HEK293T (cell line): Measurements from ENCODE around the gene SERPINB6.

Experiments used
- CTCF ChIA-PET: fragments of 350-600 bp; formaldehyde crosslinking; extraction: SDS; loops from one replicate; lab custom pipeline; 2021; ENCODE audit warnings: antibody characterized with exemption, inconsistent platforms; lab: Yijun Ruan, JAX
- POLR2A ChIA-PET: fragments of 350-600 bp; formaldehyde crosslinking; extraction: SDS; loops from one replicate; lab custom pipeline; 2020; ENCODE audit warnings: antibody characterized with exemption, inconsistent platforms; lab: Yijun Ruan, JAX
- DNase-seq: peaks from one replicate; pipeline ENCODE4 v3.0.0; 2012; ENCODE audit warnings: mixed read lengths; ENCODE audit errors: extremely low spot score
- ARNT ChIP-seq: fragments of 450-650 bp; IDR thresholded peaks from 2 replicates; pipeline ENCODE4 v1.6.1; 2017; ENCODE audit warnings: mild to moderate bottlenecking
- BHLHE40 ChIP-seq: fragments of 450-650 bp; IDR thresholded peaks from 2 replicates; pipeline ENCODE4 v1.6.1; 2016; ENCODE audit warnings: mild to moderate bottlenecking, moderate library complexity, borderline replicate concordance
- CTBP1 ChIP-seq: fragments of 450-650 bp; IDR thresholded peaks from 2 replicates; pipeline ENCODE4 v1.6.1; 2016; ENCODE audit warnings: borderline replicate concordance
- ELF4 ChIP-seq: fragments of 450-650 bp; IDR thresholded peaks from 2 replicates; pipeline ENCODE4 v1.6.1; 2017; ENCODE audit warnings: antibody characterized with exemption
- FOXA1 ChIP-seq: fragments of 450-650 bp; IDR thresholded peaks from 2 replicates; pipeline ENCODE4 v1.6.1; 2016; ENCODE audit warnings: mild to moderate bottlenecking
- FOXK2 ChIP-seq: fragments of 450-650 bp; IDR thresholded peaks from 2 replicates; pipeline ENCODE4 v1.6.1; 2016; ENCODE audit warnings: mild to moderate bottlenecking
- FOXM1 ChIP-seq: fragments of 450-650 bp; IDR thresholded peaks from 2 replicates; pipeline ENCODE4 v1.6.1; 2017; ENCODE audit warnings: mild to moderate bottlenecking, borderline replicate concordance
- HDGF ChIP-seq: fragments of 450-650 bp; IDR thresholded peaks from 2 replicates; pipeline ENCODE4 v1.6.1; 2017; ENCODE audit warnings: antibody characterized with exemption, borderline replicate concordance
- L3MBTL2 ChIP-seq: fragments of 450-650 bp; conservative IDR thresholded peaks from 2 replicates; pipeline ENCODE4 v1.6.1; 2016; ENCODE audit warnings: mild to moderate bottlenecking
- LEF1 ChIP-seq: fragments of 450-650 bp; IDR thresholded peaks from 2 replicates; pipeline ENCODE4 v1.6.1; 2017; ENCODE audit warnings: mild to moderate bottlenecking, borderline replicate concordance
- NFRKB ChIP-seq: fragments of 450-650 bp; IDR thresholded peaks from 2 replicates; pipeline ENCODE4 v1.6.1; 2016; ENCODE audit warnings: mild to moderate bottlenecking, moderate library complexity
- SP1 ChIP-seq: fragments of 450-650 bp; IDR thresholded peaks from 2 replicates; pipeline ENCODE4 v1.6.1; 2017
- SUZ12 ChIP-seq: fragments of 450-650 bp; IDR thresholded peaks from 2 replicates; pipeline ENCODE4 v1.6.1; 2016; ENCODE audit warnings: mild to moderate bottlenecking
- TARDBP ChIP-seq: fragments of 450-650 bp; IDR thresholded peaks from 2 replicates; pipeline ENCODE4 v1.6.1; 2016
- ZNF384 ChIP-seq: fragments of 450-650 bp; IDR thresholded peaks from 2 replicates; pipeline ENCODE4 v1.6.1; 2016
- TF ChIP-seq, protein P1 (sequence below): fragments of 450-650 bp; IDR thresholded peaks from 2 replicates; pipeline ENCODE4 v1.6.1; 2016

Gene SERPINB6

DNA sequence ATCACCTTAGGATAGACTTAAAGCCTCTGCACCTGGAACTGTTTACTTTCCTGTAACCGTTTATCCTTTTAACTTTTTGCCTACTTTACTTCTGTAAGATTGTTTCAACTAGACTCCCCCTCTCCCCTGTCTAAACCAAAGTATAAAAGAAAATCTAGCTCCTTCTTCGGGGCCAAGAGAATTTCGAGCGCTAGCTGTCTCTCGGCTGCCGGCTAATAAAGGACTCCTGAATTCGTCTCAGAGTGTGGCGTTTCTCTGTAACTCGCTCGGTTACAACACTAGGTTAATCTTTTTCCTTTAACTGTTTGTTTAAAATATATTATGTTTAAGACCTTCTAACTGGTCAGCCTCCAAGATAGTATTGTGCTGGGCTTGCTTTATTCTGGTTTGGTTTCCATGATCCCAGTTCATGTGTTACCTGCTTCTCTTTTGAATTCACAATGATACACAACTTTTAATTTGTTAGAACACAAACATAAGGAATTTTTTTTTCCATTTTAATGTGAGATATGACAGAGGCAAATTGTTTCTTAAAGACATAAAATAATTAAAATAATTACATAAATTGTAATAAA, 19.7 kb upstream of the SERPINB6 start:
- CTCF ChIA-PET: interaction anchor here (2.7 to 8.8 kb wide), 2 partner anchors 39 to 200 kb away, joined by 13 to 64 read pairs; no protein-coding TSS in a partner anchor
- POLR2A ChIA-PET: interaction anchor here (1.0 to 5.0 kb wide), 13 partner anchors 9 to 173 kb away, joined by 3 to 30 read pairs (median 8); partner anchors contain the start of genes NQO2, RIPK1 and SERPINB6
- no peak for TF ChIP-seq BHLHE40
- no peak for TF ChIP-seq HDGF
- no peak for TF ChIP-seq SP1
- no peak for TF ChIP-seq SUZ12
- no peak for TF ChIP-seq L3MBTL2
- DNase-seq: no peak

DNA sequence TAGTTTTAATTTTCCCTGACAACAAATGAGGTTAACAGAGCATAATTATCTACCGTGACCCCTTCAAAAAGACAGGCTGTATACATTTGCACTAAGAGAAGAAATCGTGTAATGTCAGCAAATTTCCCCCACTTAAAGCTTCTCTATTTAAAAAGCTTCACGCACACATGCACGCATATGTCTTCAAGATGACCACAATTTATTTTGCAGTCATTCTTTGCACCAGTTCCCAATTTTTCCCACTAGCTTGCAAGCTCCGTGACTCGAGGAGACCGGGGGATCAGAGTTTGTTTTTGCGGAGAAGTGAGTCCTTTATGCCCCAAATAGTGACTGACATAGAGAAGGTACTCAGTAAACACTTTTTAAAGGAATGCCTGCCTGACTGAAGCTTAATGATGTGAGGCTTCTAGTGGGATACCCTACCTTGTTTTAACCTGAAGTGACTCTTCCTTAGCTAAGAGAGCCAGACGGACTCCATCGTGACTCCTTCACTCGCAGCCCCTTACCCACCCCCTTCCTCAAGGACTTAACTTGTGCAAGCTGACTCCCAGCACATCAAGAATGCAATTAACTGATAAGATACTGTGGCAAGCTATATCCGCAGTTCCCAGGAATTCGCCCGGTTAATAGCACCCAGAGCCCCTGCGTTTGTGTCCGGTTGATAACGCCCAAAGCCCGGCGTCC, 19.0 kb upstream of the SERPINB6 start:
- TF ChIP-seq LEF1 (no peak), NFRKB (no peak), TARDBP (no peak), FOXM1 (no peak), FOXA1 (no peak), CTBP1 (no peak), BHLHE40 (no peak), HDGF (no peak), SUZ12 (no peak), SP1 (no peak), FOXK2 (no peak), ZNF384 (no peak), L3MBTL2 (no peak), ARNT (no peak), ELF4 (no peak)
- TF ChIP-seq, protein P1, sequence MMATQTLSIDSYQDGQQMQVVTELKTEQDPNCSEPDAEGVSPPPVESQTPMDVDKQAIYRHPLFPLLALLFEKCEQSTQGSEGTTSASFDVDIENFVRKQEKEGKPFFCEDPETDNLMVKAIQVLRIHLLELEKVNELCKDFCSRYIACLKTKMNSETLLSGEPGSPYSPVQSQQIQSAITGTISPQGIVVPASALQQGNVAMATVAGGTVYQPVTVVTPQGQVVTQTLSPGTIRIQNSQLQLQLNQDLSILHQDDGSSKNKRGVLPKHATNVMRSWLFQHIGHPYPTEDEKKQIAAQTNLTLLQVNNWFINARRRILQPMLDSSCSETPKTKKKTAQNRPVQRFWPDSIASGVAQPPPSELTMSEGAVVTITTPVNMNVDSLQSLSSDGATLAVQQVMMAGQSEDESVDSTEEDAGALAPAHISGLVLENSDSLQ: no peak
- DNase-seq: no peak
- CTCF ChIA-PET: interaction anchor here (1.0 to 8.8 kb wide), 4 partner anchors 38 to 240 kb away, joined by 3 to 64 read pairs (median 9); partner anchors contain the start of gene MYLK4
- POLR2A ChIA-PET: interaction anchor here (0.9 to 5.0 kb wide), 24 partner anchors 9 to 252 kb away, joined by 3 to 30 read pairs (median 5); partner anchors contain the start of genes NQO2, RIPK1, SERPINB1 and SERPINB6

DNA sequence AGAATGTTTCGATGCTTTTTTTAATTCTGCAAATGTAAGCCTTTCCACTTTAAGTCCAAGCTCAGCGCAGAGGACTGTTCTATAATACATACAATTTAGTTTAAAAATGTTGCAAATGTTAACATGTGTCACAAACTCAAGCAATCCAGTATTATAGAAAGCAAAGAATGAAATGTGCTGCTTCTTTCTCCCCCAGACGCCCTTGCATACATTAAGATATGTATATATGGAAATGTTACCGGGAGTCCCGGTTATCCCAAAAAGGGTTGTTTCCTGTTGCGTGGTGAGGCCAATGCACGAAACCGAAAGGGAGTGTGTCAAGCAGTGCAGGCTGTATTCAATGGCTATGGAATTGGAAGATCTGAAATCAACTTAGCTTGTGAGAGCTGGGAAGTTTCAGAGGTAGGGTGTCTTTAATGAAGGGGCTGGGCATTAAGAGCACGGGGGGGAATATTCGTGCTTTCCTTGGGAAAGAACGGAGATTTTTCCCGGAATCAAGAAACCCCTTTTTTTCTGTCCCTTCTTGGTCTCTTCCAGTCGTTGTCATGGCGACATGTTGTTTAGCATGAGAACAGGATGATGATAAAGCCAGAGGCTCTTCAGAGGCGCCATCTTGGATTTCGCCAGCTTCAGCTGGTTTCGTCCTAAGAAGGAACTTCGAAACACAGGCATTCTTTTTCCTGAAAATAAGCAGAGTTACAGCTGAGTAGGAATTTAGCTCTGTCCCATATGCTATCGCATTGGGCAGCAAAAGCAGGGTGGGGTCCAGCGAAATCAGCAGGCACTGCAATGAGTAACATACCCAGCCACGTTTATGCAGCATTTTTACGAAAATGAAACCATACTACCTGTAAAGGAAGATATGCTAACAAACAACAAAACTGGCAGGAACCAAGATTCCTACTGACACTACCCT, 18.2 kb upstream of the SERPINB6 start:
- DNase-seq: peak; percentile 71
- TF ChIP-seq CTBP1 (0 out of 2 replicates have a peak, but pooled peaks have one; percentile 9), HDGF (no peak), ELF4 (0 out of 2 replicates have a peak, but pooled peaks have one; percentile 27), L3MBTL2 (no peak; the same call in none of the 2 replicates), TARDBP (no peak), NFRKB (peak; percentile 76), ARNT (no peak), BHLHE40 (peak; percentile 90), SP1 (no peak), FOXK2 (peak; percentile 79; the same call in 1 of the 2 replicates)
- ChIA-PET POLR2A (interaction anchor here (0.5 to 5.0 kb wide), 38 partner anchors 9 to 1031 kb away, joined by 3 to 30 read pairs (median 4); partner anchors contain the start of genes NQO2, RIPK1, SERPINB1 and SERPINB6), CTCF (interaction anchor here (1.0 to 8.8 kb wide), 5 partner anchors 18 to 239 kb away, joined by 3 to 64 read pairs (median 5); partner anchors contain the start of gene MYLK4)

DNA sequence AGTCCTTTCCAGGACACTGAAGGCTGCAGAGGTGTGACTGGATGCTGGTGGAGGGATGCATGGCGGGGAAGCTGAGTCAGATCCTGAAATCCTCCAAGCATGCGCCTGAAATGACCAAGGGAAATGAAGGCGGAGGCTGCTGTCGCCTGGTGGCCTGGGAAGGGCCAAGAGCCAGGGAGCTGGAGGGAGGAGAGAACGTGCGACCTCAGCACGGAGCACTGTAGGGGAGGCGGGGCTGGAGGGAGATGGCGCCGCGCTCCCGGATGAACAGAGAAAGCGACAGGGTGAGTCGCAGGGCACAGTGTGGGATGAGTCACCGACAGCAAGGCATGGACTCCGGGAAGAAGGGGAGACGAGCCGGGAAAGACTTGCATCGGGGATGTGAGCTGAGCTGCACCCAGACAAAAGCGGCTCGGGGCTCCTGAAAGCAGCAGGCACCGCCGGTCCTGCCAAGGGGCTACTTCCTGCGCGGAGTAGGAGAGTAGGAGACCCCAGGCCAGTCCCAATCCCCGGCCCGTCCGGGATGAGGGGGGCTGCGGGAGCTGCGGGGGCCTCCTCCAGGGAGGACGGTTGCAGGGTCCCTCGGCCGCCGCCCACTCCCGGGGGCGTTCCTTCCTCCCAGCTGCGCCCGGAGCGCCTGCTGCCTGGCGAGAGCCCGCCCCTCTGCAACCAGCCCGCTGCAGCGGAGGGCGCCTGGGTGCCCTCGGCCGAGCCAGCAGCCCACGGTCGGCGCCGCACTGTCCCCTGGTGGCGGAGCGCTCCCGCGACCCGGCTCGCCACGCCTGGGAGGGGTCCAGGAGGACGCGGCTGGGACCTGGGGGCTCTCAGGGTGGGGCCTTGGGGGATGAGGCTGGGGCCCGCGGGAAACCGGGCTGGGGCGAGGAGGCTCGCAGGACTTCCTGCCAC, 17.3 kb upstream of the SERPINB6 start:
- CTCF ChIA-PET: interaction anchor here (0.5 to 8.8 kb wide), 7 partner anchors 17 to 242 kb away, joined by 3 to 64 read pairs (median 4); no protein-coding TSS in a partner anchor
- DNase-seq: peak; percentile 70
- POLR2A ChIA-PET: interaction anchor here (0.7 to 5.0 kb wide), 30 partner anchors 8 to 1032 kb away, joined by 3 to 30 read pairs (median 4); partner anchors contain the start of genes NQO2, RIPK1, SERPINB1 and SERPINB6
- TF ChIP-seq ELF4 (no peak), SUZ12 (no peak), LEF1 (no peak), ZNF384 (no peak), FOXK2 (no peak), ARNT (no peak), FOXM1 (peak; percentile 83; the same call in 1 of the 2 replicates), HDGF (no peak), CTBP1 (no peak), BHLHE40 (no peak), SP1 (no peak), TARDBP (no peak), FOXA1 (no peak), L3MBTL2 (peak; percentile 82)
- TF ChIP-seq, protein P1: no peak

DNA sequence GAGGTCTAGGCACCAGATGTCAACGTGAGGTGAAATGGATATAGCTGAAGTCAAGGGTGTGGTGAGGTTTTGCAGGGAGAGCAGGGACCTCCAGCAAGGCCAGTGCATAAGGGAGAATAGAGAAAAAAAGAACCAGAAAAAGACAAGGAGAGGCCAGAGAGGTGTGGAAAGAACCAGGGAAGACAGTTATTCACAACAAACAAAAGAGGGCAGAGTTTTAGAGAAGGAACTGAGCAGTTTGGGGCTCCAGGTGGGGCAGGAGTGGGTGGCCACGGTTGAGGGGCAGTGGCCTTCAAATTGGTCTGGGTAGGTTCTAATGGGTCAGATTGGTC, 16.7 kb upstream of the SERPINB6 start:
- no peak for DNase-seq
- TF ChIP-seq ELF4 (no peak), SP1 (no peak), TARDBP (no peak), HDGF (no peak), LEF1 (no peak), BHLHE40 (no peak), FOXM1 (no peak), SUZ12 (no peak)
- TF ChIP-seq, protein P1: no peak
- ChIA-PET CTCF (interaction anchor here (0.5 to 8.8 kb wide), 3 partner anchors 36 to 243 kb away, joined by 3 to 64 read pairs (median 8); no protein-coding TSS in a partner anchor), POLR2A (interaction anchor here (0.7 to 5.0 kb wide), 16 partner anchors 13 to 231 kb away, joined by 3 to 30 read pairs (median 6); partner anchors contain the start of genes SERPINB1 and SERPINB6)
